NCI-H82 treated with DMSO at 0.1 percent for 48 hours (cell line): ENCODE results near the gene RING1.

Experiments used
- DNase-seq: peaks from one replicate; lab custom pipeline; 2025; ENCODE audit not compliant: unreplicated experiment; lab: John Stamatoyannopoulos, UW

The RING1 gene

GRCh38 chr6:33171880-33172687 is 36.2 kb upstream of the RING1 start:
- DNase-seq = no peak

- no peak for DNase-seq
Measured at GRCh38 chr6:33172688-33173534, 35.4 kb upstream of the RING1 start.

- DNase-seq = no peak
Measured at GRCh38 chr6:33173535-33174180, 34.6 kb upstream of the RING1 start.

GRCh38 chr6:33174784-33175183 is 33.5 kb upstream of the RING1 start:
- no peak for DNase-seq

GRCh38 chr6:33175436-33176069 is 32.7 kb upstream of the RING1 start:
- no peak for DNase-seq

- no peak for DNase-seq
Measured at GRCh38 chr6:33176906-33177305, 31.4 kb upstream of the RING1 start.

GRCh38 chr6:33177552-33178446 is 30.5 kb upstream of the RING1 start:
- no peak for DNase-seq

- DNase-seq = no peak
Measured at GRCh38 chr6:33178755-33179475, 29.4 kb upstream of the RING1 start.

- no peak for DNase-seq
Measured at GRCh38 chr6:33181141-33181540, 27.2 kb upstream of the RING1 start.

- no peak for DNase-seq
Measured at GRCh38 chr6:33183071-33183683, 25.1 kb upstream of the RING1 start.

GRCh38 chr6:33185190-33185589 is 23.1 kb upstream of the RING1 start:
- no peak for DNase-seq

- DNase-seq = no peak
Measured at GRCh38 chr6:33185654-33186187, 22.6 kb upstream of the RING1 start.

- no peak for DNase-seq
Measured at GRCh38 chr6:33187809-33188208, 20.5 kb upstream of the RING1 start.

GRCh38 chr6:33189164-33189563 is 19.1 kb upstream of the RING1 start:
- no peak for DNase-seq

- DNase-seq = no peak
Measured at GRCh38 chr6:33189625-33190448, 18.5 kb upstream of the RING1 start.

- DNase-seq = no peak
Measured at GRCh38 chr6:33190504-33191107, 17.7 kb upstream of the RING1 start.

- DNase-seq = no peak
Measured at GRCh38 chr6:33191383-33192104, 16.8 kb upstream of the RING1 start.
